ENCODE measurements around the gene ADAM19. TPM values are rescaled to one million over a fixed set of nuclear protein-coding genes. Genes with fewer than 3 reads are reported as not detected.
"Not testable (repeated sequence)": the region's sequence is repeated elsewhere in the genome, so short reads cannot be mapped to it uniquely, and the experiment has no call there.

ADAM19 gene
- total RNA-seq, 1 donor from 2014 or later = 232 TPM

DNA sequence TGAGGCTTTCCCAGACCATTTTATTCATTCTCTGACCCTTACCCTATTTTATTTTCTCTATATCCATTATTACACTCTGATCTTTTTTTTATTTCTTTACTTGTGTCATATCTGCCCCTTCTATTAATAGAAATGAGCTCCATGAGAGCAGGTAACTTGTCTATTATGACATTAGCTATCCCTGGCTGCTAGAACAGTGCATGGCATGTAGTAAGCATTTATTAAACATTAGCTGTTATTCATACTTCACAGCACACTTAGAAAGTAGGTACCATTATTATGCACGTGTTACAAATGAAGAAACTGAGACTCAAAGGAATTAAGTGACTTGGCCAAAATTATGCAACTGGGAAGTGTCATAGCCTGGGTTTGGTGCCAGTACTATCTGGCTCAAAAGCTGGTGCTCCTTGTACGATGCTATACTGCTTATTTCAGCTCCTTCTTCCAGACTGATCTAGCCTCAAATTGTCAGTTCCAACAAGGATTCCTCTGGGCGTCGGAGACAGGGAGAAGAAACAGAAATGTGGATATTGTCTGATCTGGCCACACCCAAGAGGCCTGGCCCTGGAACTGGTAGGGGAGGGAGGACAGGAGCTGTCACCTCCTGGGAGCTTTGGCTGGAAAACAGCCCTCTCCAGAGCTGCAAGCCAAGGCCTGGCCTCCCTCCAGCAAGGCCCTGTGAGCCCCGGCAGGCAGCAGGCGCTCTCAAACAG lies 126.4 kb downstream of the ADAM19 start:
- H3K27me3 Mint-ChIP-seq = peaks cover 6% of the 10 kb centered on the region
- no peaks in the 10 kb centered on the region for H3K36me3 Mint-ChIP-seq (ENCODE audit: low read depth)
- no peak overlapping the region for H3K27ac Mint-ChIP-seq
- intact Hi-C loops (cut with micrococcal nuclease) = no loop called here
- no peak for DNase-seq
- H3K4me3 Mint-ChIP-seq = no peak overlapping the region
- H3K4me1 Mint-ChIP-seq = no peaks in the 10 kb centered on the region
- no peaks in the 10 kb centered on the region for H3K9me3 Mint-ChIP-seq

DNA sequence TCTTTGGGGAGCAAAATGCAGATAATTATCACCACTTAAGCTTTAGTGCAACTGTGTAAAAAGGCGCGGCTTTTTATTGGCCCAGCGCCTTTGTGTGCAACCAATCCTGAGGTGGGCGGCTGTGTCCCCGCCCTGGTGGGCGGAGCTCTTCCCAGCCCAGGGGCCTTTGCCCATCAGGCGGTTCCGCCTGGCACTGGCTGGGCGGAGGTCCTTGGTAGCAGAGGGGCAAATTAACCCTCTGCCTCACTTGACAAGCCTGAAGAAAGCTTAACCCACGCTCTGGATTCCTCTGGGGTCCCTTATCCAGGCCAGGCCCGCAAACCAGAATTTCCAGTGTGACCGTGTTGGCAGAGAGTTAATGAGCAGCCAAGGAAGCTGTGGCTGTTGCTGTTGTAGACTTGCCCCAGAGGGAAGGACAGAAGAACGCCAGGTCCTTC lies 128.4 kb downstream of the ADAM19 start:
- Mint-ChIP-seq H3K27ac (no peak overlapping the region), H3K4me1 (no peaks in the 10 kb centered on the region), H3K36me3 (ENCODE audit: low read depth) (no peaks in the 10 kb centered on the region), H3K9me3 (no peaks in the 10 kb centered on the region), H3K4me3 (no peak overlapping the region), H3K27me3 (peaks cover 15% of the 10 kb centered on the region)
- no peak for DNase-seq
- intact Hi-C loops (cut with micrococcal nuclease) = no loop called here

DNA sequence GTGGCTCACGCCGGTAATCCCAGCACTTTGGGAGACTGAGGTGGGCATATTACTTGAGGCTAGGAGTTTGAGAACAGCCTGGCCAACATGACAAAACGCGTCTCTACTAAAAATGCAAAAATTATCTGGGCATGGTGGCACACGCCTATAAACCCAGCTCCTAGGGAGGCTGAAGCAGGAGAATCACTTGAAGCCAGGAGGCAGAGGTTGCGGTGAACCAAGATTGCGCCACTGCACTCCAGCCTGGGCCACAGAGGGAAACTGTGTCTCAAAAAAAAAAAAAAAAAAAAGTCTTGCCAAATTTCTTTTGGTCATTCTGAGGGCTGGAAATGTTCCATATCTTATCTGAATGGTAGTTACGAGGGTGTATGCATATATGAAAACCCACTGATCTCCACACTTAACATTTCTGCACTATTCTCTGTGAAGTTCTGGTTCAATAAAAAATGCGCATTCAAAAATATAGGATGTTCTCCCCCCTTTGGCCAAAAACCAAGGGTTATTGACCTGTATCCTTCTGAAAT lies 129.1 kb downstream of the ADAM19 start:
- no peaks in the 10 kb centered on the region for H3K36me3 Mint-ChIP-seq (ENCODE audit: low read depth)
- H3K4me3 Mint-ChIP-seq = no peak overlapping the region
- no peaks in the 10 kb centered on the region for H3K9me3 Mint-ChIP-seq
- H3K27ac Mint-ChIP-seq = no peak overlapping the region
- H3K4me1 Mint-ChIP-seq = no peaks in the 10 kb centered on the region
- DNase-seq = no peak
- intact Hi-C loops (cut with micrococcal nuclease) = no loop called here
- peaks cover 15% of the 10 kb centered on the region for H3K27me3 Mint-ChIP-seq

DNA sequence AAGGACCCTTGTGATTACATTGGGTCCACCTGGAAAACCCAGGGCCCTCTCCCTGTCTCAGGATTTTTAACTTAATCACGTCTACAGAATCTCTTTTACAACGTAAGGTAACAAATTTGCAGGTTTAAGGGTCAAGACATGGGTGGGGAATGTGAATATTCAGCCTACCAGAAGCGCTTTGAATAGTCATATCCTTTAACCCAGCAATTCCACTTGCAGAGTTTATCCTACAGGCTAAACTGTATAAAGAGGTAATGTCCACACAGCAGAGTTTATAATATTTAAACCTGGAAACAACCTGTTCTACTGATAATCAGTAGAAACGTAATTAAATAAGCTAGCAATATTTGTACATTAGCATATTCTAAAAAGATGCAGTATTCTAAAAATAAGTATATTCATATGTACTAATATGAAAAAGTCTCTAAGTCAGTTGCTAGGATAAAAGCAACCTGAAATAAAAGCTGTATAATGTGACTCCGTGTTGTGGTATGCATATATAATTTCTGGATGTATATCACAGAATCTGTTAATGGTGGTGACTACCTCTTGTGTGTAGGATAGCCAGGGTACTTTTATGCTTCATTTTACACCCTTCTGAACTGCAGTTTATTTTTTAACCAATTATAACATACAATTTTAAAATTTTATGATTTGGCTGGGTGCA lies 129.7 kb downstream of the ADAM19 start:
- Mint-ChIP-seq H3K9me3 (no peaks in the 10 kb centered on the region), H3K27ac (no peak overlapping the region), H3K27me3 (peaks cover 15% of the 10 kb centered on the region), H3K4me1 (no peaks in the 10 kb centered on the region), H3K4me3 (no peak overlapping the region), H3K36me3 (ENCODE audit: low read depth) (no peaks in the 10 kb centered on the region)
- DNase-seq = no peak
- intact Hi-C loops (cut with micrococcal nuclease) = no loop called here

DNA sequence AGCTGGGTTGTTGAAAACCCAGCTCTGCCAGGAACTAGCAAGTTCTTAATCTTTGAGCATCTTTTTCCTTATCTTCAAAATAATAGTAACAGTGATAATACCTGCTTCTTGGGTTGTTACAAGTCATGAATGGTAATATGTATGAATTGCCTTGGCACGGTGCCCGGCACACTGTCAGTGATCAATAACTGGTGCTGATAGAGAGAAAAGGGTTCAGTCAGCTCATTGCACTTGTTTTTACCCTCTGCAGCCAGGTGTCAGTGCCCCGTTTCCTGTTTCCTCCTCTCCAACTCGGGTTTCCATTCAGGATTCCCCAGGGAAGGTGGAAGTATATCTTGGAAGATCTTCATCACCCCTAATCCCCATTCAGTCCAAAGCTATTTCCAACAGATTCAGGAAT lies 131.4 kb downstream of the ADAM19 start:
- Mint-ChIP-seq H3K9me3 (no peaks in the 10 kb centered on the region), H3K27me3 (peaks cover 18% of the 10 kb centered on the region), H3K4me1 (no peaks in the 10 kb centered on the region), H3K27ac (no peak overlapping the region), H3K4me3 (no peak overlapping the region), H3K36me3 (ENCODE audit: low read depth) (no peaks in the 10 kb centered on the region)
- DNase-seq = no peak
- intact Hi-C loops (cut with micrococcal nuclease) = no loop called here

DNA sequence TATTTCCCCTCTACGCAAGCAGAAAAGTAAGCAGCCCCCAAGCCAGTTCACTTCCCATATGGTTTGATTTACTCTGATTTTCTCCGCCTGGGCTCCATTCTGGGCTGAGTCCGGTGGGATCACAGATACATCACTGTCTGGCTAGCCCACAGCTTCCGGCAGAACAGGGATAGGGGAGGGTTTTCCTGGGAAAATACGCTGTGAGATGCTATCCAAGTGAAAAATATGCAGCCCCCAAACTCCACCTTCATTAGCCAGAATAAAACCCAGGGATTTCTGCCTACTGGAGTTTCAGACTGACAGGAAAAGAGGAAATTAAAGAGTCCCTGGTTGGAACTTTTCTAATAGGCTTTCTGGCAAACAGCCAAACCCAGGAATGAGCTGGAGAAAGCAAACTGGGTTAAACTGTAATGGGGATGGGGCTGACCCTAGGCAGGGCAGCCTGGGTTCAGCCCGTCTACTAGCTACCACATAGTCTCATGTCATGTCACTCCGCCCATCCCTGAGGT lies 132.5 kb downstream of the ADAM19 start:
- H3K36me3 Mint-ChIP-seq (ENCODE audit: low read depth) = no peaks in the 10 kb centered on the region
- H3K27me3 Mint-ChIP-seq = peaks cover 21% of the 10 kb centered on the region
- no peak for DNase-seq
- intact Hi-C loops (cut with micrococcal nuclease) = no loop called here
- H3K4me3 Mint-ChIP-seq = no peak overlapping the region
- H3K27ac Mint-ChIP-seq = no peak overlapping the region
- H3K9me3 Mint-ChIP-seq = no peaks in the 10 kb centered on the region
- H3K4me1 Mint-ChIP-seq = no peaks in the 10 kb centered on the region

DNA sequence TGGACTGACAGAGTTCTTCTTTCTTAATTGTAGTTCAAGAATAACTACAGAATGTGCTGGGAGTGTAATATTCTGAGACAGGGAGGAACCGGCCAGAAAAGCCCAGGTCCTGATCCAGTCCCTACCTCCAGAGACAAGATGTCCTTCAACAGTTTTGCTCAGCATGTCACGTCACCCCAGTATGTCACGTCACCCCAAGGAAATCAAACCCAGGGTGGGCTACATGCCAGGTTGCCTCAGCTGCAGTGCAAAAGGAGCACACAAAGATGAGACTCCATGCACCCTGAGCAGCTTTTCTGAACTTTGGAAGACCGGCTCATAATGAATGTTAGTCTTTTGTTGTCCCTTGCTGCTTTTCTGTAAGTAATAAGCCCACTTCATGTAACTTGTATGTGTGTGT lies 141.5 kb downstream of the ADAM19 start:
- Mint-ChIP-seq H3K36me3 (ENCODE audit: low read depth) (no peaks in the 10 kb centered on the region), H3K4me1 (peaks cover 11% of the 10 kb centered on the region), H3K27ac (no peak overlapping the region), H3K27me3 (peaks cover 12% of the 10 kb centered on the region), H3K4me3 (no peak overlapping the region), H3K9me3 (peaks cover 8% of the 10 kb centered on the region)
- DNase-seq = peak; percentile 52
- intact Hi-C loops (cut with micrococcal nuclease) = no loop called here

DNA sequence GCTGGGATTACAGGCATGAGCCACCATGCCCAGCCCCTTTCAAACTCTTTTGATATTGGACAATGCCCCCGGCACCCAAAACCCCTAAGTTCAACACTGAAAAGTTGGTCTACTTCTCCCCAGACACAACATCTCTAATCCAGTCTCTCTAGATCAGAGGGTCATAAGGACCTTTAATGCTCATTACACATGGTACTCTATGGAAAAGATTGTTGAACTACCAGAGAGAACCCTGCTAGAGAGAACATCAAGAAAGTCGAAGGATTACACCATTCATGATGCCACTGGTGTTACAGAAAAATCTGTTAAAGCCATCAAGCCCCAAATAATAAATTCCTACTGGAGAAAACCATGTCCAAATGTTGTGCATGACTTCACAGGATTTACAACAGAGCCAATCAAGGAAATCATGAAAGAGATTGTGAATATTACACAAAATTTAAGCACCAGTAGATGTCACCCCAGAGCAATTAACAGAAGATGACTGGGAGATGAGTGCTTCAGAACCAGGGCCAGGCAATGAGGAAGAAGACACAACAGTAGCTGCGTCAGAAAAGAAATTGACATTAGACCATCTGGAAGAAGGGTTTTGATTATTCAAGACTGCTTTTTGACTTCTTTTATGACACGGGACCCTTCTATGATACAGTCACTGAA lies 143.9 kb downstream of the ADAM19 start:
- Mint-ChIP-seq H3K36me3 (ENCODE audit: low read depth) (no peaks in the 10 kb centered on the region), H3K4me1 (peaks cover 11% of the 10 kb centered on the region), H3K27me3 (peaks cover 30% of the 10 kb centered on the region), H3K9me3 (peaks cover 8% of the 10 kb centered on the region), H3K4me3 (no peak overlapping the region), H3K27ac (no peak overlapping the region)
- intact Hi-C loops (cut with micrococcal nuclease) = loop anchor here (1.0 to 2.0 kb wide), 4 partner anchors 33 to 312 kb away; partner anchors contain the start of gene LSM11
- peak; percentile 84 for DNase-seq

DNA sequence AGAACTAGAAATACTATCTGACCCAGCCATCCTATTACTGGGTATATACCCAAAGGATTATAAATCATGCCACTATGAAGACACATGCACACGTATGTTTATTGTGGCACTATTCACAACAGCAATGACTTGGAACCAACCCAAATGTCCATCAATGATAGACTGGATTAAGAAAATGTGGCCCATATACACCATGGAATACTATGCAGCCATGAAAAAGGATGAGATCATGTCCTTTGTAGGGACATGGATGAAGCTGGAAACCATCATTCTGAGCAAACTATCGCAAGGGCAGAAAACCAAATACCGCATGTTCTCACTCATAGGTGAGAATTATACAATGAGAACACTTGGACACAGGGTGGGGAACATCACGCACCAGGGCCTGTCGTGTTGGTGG lies 145.7 kb downstream of the ADAM19 start:
- H3K27ac Mint-ChIP-seq; H3K36me3 Mint-ChIP-seq (ENCODE audit: low read depth); H3K4me3 Mint-ChIP-seq; H3K9me3 Mint-ChIP-seq: not testable (repeated sequence)
- intact Hi-C loops (cut with micrococcal nuclease) = loop anchor here (2.0 kb wide), 1 partner anchor 289 kb away; no protein-coding TSS in a partner anchor
- Mint-ChIP-seq H3K4me1 (peaks cover 11% of the 10 kb centered on the region), H3K27me3 (peaks cover 35% of the 10 kb centered on the region)
- peak; percentile 27 for DNase-seq

Other genes starting within 250 kb of the ADAM19 start
- 2.2 and 2.7 TPM in 2 replicates for gene NIPAL4, start 115.6 kb downstream of the ADAM19 start, total RNA-seq
- gene SOX30, start 76.7 kb upstream of the ADAM19 start, total RNA-seq = 0.19 TPM in 1 of 2 replicates, not detected in the other
- gene C5orf52, start 95.8 kb upstream of the ADAM19 start, total RNA-seq = 0.42 TPM in 1 of 2 replicates, not detected in the other
- gene THG1L, start 155.6 kb upstream of the ADAM19 start, total RNA-seq = 25.0 and 26.7 TPM in 2 replicates
- gene LSM11, start 167.9 kb upstream of the ADAM19 start, total RNA-seq = 8.6 and 9.2 TPM in 2 replicates

All from activated CD4-positive, alpha-beta T cell treated with anti-CD3 and anti-CD28 coated beads, Interleukin-2, amount 10 ng/mL, durations not matched to agents 24 days and 14 days (primary cell).